CD4-positive, alpha-beta T cell treated with Interleukin-15 for 1 hour (primary cell): ENCODE results near the gene PPP1R26.
"Not testable (repeated sequence)": the region's sequence is repeated elsewhere in the genome, so short reads cannot be mapped to it uniquely, and the experiment has no call there.

Source experiments
- DNase-seq: peaks from one replicate; pipeline ENCODE4 v3.0.0-alpha.2; 2020

The PPP1R26 gene

GRCh38 chr9:135506327-135507103, 26.9 kb downstream of the PPP1R26 start:
- no peak for DNase-seq

- DNase-seq, result no peak
Observed at GRCh38 chr9:135507104-135508035, 27.8 kb downstream of the PPP1R26 start.

- no peak for DNase-seq
Observed at GRCh38 chr9:135508211-135508820, 28.7 kb downstream of the PPP1R26 start.

- DNase-seq, result no peak
Observed at GRCh38 chr9:135509458-135509857, 29.9 kb downstream of the PPP1R26 start.

- DNase-seq, result no peak
Observed at GRCh38 chr9:135512241-135512603, 32.6 kb downstream of the PPP1R26 start.

GRCh38 chr9:135512904-135513303, 33.3 kb downstream of the PPP1R26 start:
- no peak for DNase-seq

GRCh38 chr9:135513351-135513846, 33.8 kb downstream of the PPP1R26 start:
- no peak for DNase-seq

- DNase-seq, result not testable (repeated sequence)
Observed at GRCh38 chr9:135513906-135514305, 34.3 kb downstream of the PPP1R26 start.

- no peak for DNase-seq
Observed at GRCh38 chr9:135514342-135515082, 34.9 kb downstream of the PPP1R26 start.

GRCh38 chr9:135515083-135515951, 35.7 kb downstream of the PPP1R26 start:
- DNase-seq, result no peak

GRCh38 chr9:135516132-135516860, 36.7 kb downstream of the PPP1R26 start:
- no peak for DNase-seq

- DNase-seq, result no peak
Observed at GRCh38 chr9:135517407-135517822, 37.8 kb downstream of the PPP1R26 start.

GRCh38 chr9:135519179-135519971, 39.8 kb downstream of the PPP1R26 start:
- no peak for DNase-seq

- DNase-seq, result no peak
Observed at GRCh38 chr9:135520916-135521607, 41.5 kb downstream of the PPP1R26 start, which contains the start of gene LCN1. LCN1 (plus strand) TSS chr9:135521440; CDS start chr9:135521498, 58 bp downstream.

- no peak for DNase-seq
Observed at GRCh38 chr9:135521608-135522095, 42.1 kb downstream of the PPP1R26 start.

GRCh38 chr9:135522137-135522877, 42.7 kb downstream of the PPP1R26 start:
- no peak for DNase-seq

GRCh38 chr9:135522931-135523330, 43.3 kb downstream of the PPP1R26 start:
- DNase-seq, result no peak

GRCh38 chr9:135523521-135524129, 44.0 kb downstream of the PPP1R26 start:
- DNase-seq, result no peak
